ENCODE data around the gene PAXX. TPM values are rescaled to one million over a fixed set of nuclear protein-coding genes. Genes with fewer than 3 reads are reported as not detected.
"Not testable (repeated sequence)": the region's sequence is repeated elsewhere in the genome, so short reads cannot be mapped to it uniquely, and the experiment has no call there.

Gene PAXX
- total RNA-seq, 2 experiments from 2014 or later: 52.7 to 67.1 TPM

DNA sequence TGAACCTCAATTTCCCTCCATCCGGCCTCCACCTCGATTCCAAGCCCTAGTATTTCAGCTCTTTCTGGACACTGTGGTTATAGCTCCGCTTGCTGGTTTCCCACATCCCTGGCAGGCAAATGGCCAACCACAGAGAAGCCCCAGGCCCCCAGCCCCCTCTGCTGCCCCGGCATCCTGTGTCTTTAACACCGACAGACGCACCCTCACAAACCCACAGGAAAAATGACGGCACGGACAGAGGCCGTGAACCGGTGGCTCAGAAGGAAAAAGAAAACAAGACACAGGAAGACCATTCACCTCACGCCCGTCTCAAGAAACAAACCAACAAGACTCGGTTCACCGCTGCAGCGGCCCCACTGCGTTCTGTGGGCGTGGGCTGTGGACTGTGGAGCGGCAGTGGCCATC is 5.6 kb downstream of the PAXX start:
- no peaks in the 10 kb centered on the region for H3K9me3 Mint-ChIP-seq (ENCODE audit: low read depth)
- ChIA-PET POLR2A (no interaction called here), CTCF (interaction anchor here (0.7 kb wide), 1 partner anchor 22 kb away, joined by 3 read pairs; no protein-coding TSS in a partner anchor)
- H3K27me3 Mint-ChIP-seq: peaks cover 6% of the 10 kb centered on the region
- peaks cover 34% of the 10 kb centered on the region for H3K4me1 Mint-ChIP-seq
- no peak overlapping the region for H3K4me3 Mint-ChIP-seq
- DNase-seq (no peak), ATAC-seq (no peak)
- peaks cover 10% of the 10 kb centered on the region for H3K36me3 Mint-ChIP-seq (ENCODE audit: low read depth)
- intact Hi-C loops (cut with DNase I, micrococcal nuclease): no loop called here
- no peak overlapping the region for H3K27ac Mint-ChIP-seq

DNA sequence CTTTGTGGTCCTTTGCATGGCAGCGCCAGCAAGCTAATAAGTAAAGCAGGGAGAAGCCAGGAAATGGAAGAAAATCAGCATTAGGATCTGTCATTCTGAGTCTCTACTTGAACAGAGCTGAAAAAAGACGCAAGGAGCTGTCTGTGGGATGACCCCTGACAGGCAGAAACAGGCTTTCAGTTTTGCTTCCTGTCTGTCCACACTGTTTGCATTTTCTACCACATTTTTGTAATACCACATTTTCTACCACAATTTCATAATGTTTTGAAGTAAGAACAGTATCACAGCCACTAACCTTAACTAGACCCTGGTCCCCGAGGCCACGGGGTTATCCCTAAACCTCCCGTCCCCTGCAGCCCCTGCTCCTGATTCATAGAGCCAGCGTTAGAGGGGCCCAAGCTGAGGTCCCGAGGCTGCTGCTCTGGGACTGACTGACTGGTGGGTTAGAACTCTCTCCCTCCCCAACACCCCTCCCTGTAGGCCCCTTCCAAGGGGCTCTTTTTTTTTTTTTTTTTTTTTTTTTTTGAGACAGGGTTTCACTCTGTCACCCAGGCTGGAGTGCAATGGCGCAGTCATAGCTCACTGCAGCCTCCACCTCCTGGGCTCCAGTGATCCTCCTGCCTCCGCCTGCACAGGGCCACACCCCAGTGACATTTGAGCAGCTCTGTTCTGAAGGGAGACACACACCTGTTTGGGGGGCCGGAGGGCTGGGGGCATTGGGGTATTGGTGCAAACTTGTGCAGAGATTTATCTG is 8.1 kb downstream of the PAXX start:
- H3K27ac Mint-ChIP-seq: no peak overlapping the region
- peak; percentile 58 for DNase-seq

DNA sequence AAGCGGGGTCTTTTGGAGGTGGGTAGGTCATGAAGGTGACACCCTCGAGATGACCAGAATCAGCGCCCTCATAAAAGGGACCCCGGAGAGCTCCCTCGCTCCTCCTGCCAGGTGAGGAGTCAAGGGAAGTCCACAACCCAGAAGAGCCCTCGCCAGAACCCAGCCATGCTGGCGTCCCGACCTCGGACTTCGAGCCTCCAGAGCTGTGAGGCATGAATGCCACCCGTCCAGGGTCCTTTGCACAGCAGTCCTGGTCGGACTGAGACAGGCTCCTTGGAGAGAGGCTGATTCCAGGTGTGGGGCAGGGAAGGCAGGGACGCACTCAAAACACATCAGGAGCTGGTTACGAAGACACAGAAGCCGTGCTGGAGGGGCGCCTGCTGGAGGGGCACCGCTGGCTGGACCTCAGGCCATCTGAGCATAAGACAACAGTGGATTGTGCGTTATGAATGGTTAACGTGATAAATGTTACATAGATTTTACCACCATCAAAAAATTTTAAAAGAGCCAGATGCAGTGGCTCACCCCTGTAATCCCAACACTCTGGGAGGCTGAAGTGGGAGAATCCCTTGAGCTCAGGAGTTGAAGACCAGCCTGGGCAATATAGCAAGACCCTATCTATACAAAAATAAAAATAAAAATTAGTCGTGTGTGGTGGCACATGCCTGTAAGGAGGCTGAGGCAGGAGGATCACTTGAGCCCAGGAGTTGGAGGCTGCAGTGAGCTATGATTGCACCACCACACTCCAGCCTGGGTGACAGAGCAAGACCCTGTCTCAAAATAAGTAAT is 9.8 kb downstream of the PAXX start:
- peaks cover 16% of the 10 kb centered on the region for H3K4me1 Mint-ChIP-seq
- DNase-seq (no peak), ATAC-seq (no peak)
- H3K27me3 Mint-ChIP-seq: peaks cover 6% of the 10 kb centered on the region
- no peaks in the 10 kb centered on the region for H3K9me3 Mint-ChIP-seq (ENCODE audit: low read depth)
- intact Hi-C loops (cut with DNase I, micrococcal nuclease): no loop called here
- H3K4me3 Mint-ChIP-seq: no peak overlapping the region
- POLR2A ChIA-PET: no interaction called here
- CTCF ChIA-PET: interaction anchor here (0.9 to 1.2 kb wide), 2 partner anchors 33 to 62 kb away, joined by 3 to 12 read pairs; no protein-coding TSS in a partner anchor
- H3K36me3 Mint-ChIP-seq (ENCODE audit: low read depth): no peaks in the 10 kb centered on the region
- H3K27ac Mint-ChIP-seq: no peak overlapping the region

More for the DNA sequence above, 8.1 kb downstream of the PAXX start:
- ATAC-seq: peak; percentile 75
- intact Hi-C loops (cut with DNase I, micrococcal nuclease): no loop called here
- ChIA-PET POLR2A (interaction anchor here (1.1 kb wide), 1 partner anchor 34 kb away, joined by 4 read pairs; no protein-coding TSS in a partner anchor), CTCF (interaction anchor here (0.5 kb wide), 1 partner anchor 66 kb away, joined by 4 read pairs; no protein-coding TSS in a partner anchor)
- peaks cover 6% of the 10 kb centered on the region for H3K27me3 Mint-ChIP-seq
- H3K9me3 Mint-ChIP-seq (ENCODE audit: low read depth): no peaks in the 10 kb centered on the region
- no peaks in the 10 kb centered on the region for H3K36me3 Mint-ChIP-seq (ENCODE audit: low read depth)
- H3K4me3 Mint-ChIP-seq: no peak overlapping the region
- H3K4me1 Mint-ChIP-seq: peaks cover 25% of the 10 kb centered on the region

GRCh38 chr9:137002646-137003041 is 10.4 kb downstream of the PAXX start:
- peaks cover 3% of the 10 kb centered on the region for H3K27me3 Mint-ChIP-seq
- no peak overlapping the region for H3K4me3 Mint-ChIP-seq
- H3K4me1 Mint-ChIP-seq: peaks cover 14% of the 10 kb centered on the region
- CTCF ChIA-PET: interaction anchor here (0.9 to 1.2 kb wide), 2 partner anchors 32 to 61 kb away, joined by 3 to 12 read pairs; no protein-coding TSS in a partner anchor
- intact Hi-C loops (cut with DNase I, micrococcal nuclease): no loop called here
- POLR2A ChIA-PET: no interaction called here
- no peaks in the 10 kb centered on the region for H3K36me3 Mint-ChIP-seq (ENCODE audit: low read depth)
- DNase-seq (no peak), ATAC-seq (no peak)
- no peak overlapping the region for H3K27ac Mint-ChIP-seq
- H3K9me3 Mint-ChIP-seq (ENCODE audit: low read depth): no peaks in the 10 kb centered on the region

DNA sequence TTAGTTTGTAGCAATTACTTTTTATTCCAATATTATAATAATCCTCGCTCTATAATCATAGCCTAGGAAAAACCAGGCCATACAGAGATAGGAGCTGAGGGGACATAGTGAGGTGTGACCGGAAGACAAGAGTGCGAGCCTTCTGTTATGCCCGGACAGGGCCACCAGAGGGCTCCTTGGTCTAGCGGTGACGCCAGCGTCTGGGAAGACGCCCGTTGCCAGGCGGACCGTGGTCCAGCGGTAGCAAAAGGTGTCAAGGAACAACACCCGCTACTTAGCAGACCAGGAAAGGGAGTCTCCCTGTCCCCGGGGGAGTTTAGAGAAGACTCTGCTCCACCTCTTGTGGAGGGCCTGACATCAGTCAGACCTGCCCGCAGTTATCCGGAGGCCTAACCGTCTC is 12.1 kb downstream of the PAXX start:
- H3K4me1 Mint-ChIP-seq; H3K27me3 Mint-ChIP-seq; POLR2A ChIA-PET; H3K9me3 Mint-ChIP-seq (ENCODE audit: low read depth); H3K27ac Mint-ChIP-seq; DNase-seq; ATAC-seq; CTCF ChIA-PET; intact Hi-C loops (cut with DNase I, micrococcal nuclease); H3K36me3 Mint-ChIP-seq (ENCODE audit: low read depth); H3K4me3 Mint-ChIP-seq: not testable (repeated sequence)

DNA sequence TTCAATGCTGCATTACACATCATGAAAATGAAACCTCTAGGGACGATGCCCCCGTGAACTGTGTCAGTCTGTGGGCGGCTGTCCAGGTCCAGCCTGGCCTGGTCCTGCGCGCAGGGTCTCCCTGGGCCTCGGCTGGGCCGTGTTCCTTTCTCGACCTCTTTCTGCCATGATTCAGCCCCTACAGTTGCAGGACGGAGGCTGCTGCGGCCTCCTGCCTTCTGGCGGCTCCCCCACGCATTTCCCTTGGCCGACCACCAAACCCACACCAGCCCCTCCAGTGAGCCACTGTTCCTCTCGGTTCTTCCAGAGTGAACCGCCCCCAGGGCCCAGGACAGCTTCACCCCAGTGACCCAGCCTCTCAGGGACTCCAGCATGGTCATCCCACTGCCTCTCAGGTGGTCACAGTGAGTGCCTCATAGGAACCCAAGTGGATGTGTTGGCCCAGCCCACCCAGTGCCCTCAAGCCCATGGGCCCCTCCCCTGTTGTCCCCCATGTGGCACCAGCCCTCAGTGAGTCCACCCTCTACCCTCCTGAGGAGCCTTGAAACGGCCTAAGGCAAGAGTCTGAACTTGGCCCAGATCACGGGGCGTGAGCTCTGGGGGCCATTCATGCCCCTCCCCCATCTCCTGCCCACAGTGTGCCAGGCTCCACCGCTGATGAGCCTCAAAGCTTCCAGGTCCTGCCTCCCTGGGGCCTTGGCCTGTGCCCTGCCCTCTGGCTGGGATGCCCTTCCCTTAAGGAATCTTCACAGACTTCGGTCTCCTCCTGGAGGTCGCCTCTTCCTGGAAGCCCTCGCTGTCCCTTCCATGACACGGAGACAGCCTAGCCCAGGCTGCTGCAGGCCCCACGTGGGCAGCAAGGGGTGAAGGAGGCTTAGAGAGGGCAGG is 14.1 kb downstream of the PAXX start:
- Mint-ChIP-seq H3K27ac (no peak overlapping the region), H3K4me3 (no peak overlapping the region), H3K4me1 (no peaks in the 10 kb centered on the region), H3K27me3 (no peaks in the 10 kb centered on the region), H3K9me3 (ENCODE audit: low read depth) (no peaks in the 10 kb centered on the region), H3K36me3 (ENCODE audit: low read depth) (no peaks in the 10 kb centered on the region)
- ATAC-seq: no peak
- no peak for DNase-seq
- intact Hi-C loops (cut with DNase I, micrococcal nuclease): no loop called here
- POLR2A ChIA-PET: no interaction called here
- CTCF ChIA-PET: no interaction called here

- CTCF ChIA-PET: no interaction called here
- DNase-seq: no peak
- POLR2A ChIA-PET: no interaction called here
- H3K27me3 Mint-ChIP-seq: no peaks in the 10 kb centered on the region
- H3K9me3 Mint-ChIP-seq (ENCODE audit: low read depth): no peaks in the 10 kb centered on the region
- ATAC-seq: no peak
- H3K4me1 Mint-ChIP-seq: no peaks in the 10 kb centered on the region
- no peak overlapping the region for H3K27ac Mint-ChIP-seq
- no peaks in the 10 kb centered on the region for H3K36me3 Mint-ChIP-seq (ENCODE audit: low read depth)
- H3K4me3 Mint-ChIP-seq: no peak overlapping the region
- intact Hi-C loops (cut with DNase I, micrococcal nuclease): no loop called here
Observed at GRCh38 chr9:137007108-137007815, 15.0 kb downstream of the PAXX start.

DNA sequence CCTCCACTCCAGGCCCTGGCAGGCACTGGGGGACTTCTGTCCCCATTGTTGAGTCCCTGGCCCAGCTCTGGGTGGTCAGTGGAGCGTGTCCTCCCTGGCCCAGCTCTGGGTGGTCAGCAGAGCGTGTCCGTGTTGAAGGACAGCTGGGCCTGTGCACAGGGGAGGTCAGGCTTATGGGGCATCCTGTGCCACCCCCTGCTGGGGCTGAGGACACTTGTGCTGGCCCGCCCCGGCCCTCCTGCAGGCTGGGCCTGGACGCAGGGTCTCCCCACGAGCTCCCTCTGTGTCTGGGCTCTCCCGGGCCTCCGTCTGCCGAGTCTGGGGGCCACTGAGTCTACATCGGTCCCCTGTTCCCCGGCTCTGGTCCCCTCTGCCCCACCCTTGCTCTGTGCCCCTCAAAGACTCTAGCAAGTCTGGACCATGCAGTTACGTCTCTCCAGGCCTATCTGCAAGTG is 15.6 kb downstream of the PAXX start:
- ChIA-PET CTCF (no interaction called here), POLR2A (no interaction called here)
- Mint-ChIP-seq H3K36me3 (ENCODE audit: low read depth) (no peaks in the 10 kb centered on the region), H3K4me3 (no peak overlapping the region), H3K27ac (no peak overlapping the region), H3K4me1 (no peaks in the 10 kb centered on the region), H3K9me3 (ENCODE audit: low read depth) (no peaks in the 10 kb centered on the region), H3K27me3 (no peaks in the 10 kb centered on the region)
- intact Hi-C loops (cut with DNase I, micrococcal nuclease): no loop called here
- DNase-seq: no peak
- no peak for ATAC-seq

DNA sequence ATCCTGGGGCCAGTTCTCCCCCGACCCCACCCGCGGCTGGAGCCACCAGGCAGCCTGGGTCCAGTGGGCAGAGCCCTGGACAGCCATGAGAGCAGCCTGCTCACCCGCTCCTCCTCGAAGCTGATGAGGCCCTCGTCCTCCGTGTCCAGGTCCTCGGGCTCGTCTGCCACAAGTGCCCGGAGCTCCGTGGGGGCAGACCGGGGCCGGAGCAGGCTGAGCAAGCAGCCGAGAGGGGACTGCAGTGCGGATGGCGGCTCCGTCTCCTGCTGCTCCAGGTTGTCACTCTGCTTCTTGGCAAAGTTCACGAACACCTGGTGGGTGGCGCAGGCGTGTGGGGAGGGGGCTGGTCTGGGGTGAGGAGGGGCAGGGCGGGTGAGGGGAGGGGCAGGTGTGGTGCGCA is 16.1 kb downstream of the PAXX start:
- no peak overlapping the region for H3K27ac Mint-ChIP-seq
- DNase-seq: no peak
- H3K27me3 Mint-ChIP-seq: no peaks in the 10 kb centered on the region
- CTCF ChIA-PET: no interaction called here
- POLR2A ChIA-PET: no interaction called here
- no peak overlapping the region for H3K4me3 Mint-ChIP-seq
- no peaks in the 10 kb centered on the region for H3K4me1 Mint-ChIP-seq
- H3K36me3 Mint-ChIP-seq (ENCODE audit: low read depth): no peaks in the 10 kb centered on the region
- no peaks in the 10 kb centered on the region for H3K9me3 Mint-ChIP-seq (ENCODE audit: low read depth)
- no peak for ATAC-seq
- intact Hi-C loops (cut with DNase I, micrococcal nuclease): no loop called here

GRCh38 chr9:137009217-137009616 is 17.0 kb downstream of the PAXX start:
- Mint-ChIP-seq H3K4me1 (no peaks in the 10 kb centered on the region), H3K36me3 (ENCODE audit: low read depth) (no peaks in the 10 kb centered on the region), H3K27ac (no peak overlapping the region), H3K4me3 (no peak overlapping the region), H3K9me3 (ENCODE audit: low read depth) (no peaks in the 10 kb centered on the region), H3K27me3 (no peaks in the 10 kb centered on the region)
- ChIA-PET CTCF (interaction anchor here (0.6 to 0.7 kb wide), 3 partner anchors 16 to 241 kb away, joined by 3 read pairs; no protein-coding TSS in a partner anchor), POLR2A (no interaction called here)
- intact Hi-C loops (cut with DNase I, micrococcal nuclease): no loop called here
- ATAC-seq (no peak), DNase-seq (no peak)
